Prostate gland (tissue), 2 donors: ENCODE results near the gene FECH. TPM values are rescaled to one million over a fixed set of nuclear protein-coding genes. Genes with fewer than 3 reads are reported as not detected.

Experiments used
- DNase-seq: peaks from one replicate; pipeline ENCODE4 v3.0.0-alpha.2; 2019; ENCODE audit warnings: low spot score
- H3K27ac ChIP-seq, 2 donors: fragments of 200-600 bp; sonication (generic); 2 replicates each; pipeline ENCODE4 v1.5.1; 2017 to 2019
- H3K27me3 ChIP-seq: fragments of 200-600 bp; sonication (generic); replicated peaks from 2 replicates; pipeline ENCODE4 v1.5.1; 2019; ENCODE audit not compliant: insufficient read depth
- H3K36me3 ChIP-seq, 2 donors: fragments of 200-600 bp; sonication (generic); 1 replicate in 1 of 2; 2 replicates in 1 of 2; pipeline versions ENCODE4 v1.5.1 to v1.8.1; 2017 to 2019
- H3K4me1 ChIP-seq: fragments of 200-600 bp; sonication (generic); replicated peaks from 2 replicates; pipeline ENCODE4 v1.5.1; 2019
- H3K4me3 ChIP-seq, 2 donors: fragments of 200-600 bp; sonication (generic); 2 replicates each; pipeline ENCODE4 v1.5.1; 2017 to 2019
- H3K9me3 ChIP-seq: fragments of 200-600 bp; sonication (generic); 2 replicates; pipeline ENCODE4 v1.5.1; 2017
- POLR2A ChIP-seq: fragments of 450-650 bp; IDR thresholded peaks from one replicate; pipeline ENCODE4 v1.6.1; 2016; ENCODE audit warnings: antibody characterized with exemption, mild to moderate bottlenecking
- POLR2AphosphoS5 ChIP-seq: sonication (generic); formaldehyde crosslinking; IDR thresholded peaks from one replicate; pipeline ENCODE4 v1.6.1; 2017; ENCODE audit warnings: antibody characterized with exemption
- WGBS: methylation state at CpG from one replicate; pipeline ENCODE4 v1.1.5; 2018; 5-methylcytosine and 5-hydroxymethylcytosine counted together
- intact Hi-C: fragments of 100-400 bp; cut with DNase I; formaldehyde crosslinking; loops from one replicate; pipeline ENCODE4 v1.14.2; 2022
- total RNA-seq, 2 donors: library from RNA; depleted of rRNA; stranded (reverse); fragments of >200 nt; gene quantifications; one replicate each; pipeline ENCODE4 v1.1.0, GENCODE V29; 2016
- TF ChIP-seq, protein P1 (sequence below), 4 experiments: fragments of 200-600 bp in 2 of 4; fragments of 450-650 bp in 2 of 4; sonication (generic) in 2 of 4; IDR thresholded peaks; 1 replicate in 3 of 4; 2 replicates in 1 of 4; pipeline ENCODE4 v1.5.1; 2016 to 2019; ENCODE audit warnings: antibody characterized with exemption in 4 of 4, mild to moderate bottlenecking in 2 of 4, moderate library complexity in 2 of 4

The FECH gene
- total RNA-seq, 2 donors from 2014 or later, result 25.8 to 71.0 TPM

GRCh38 chr18:57559314-57559713, 27.2 kb downstream of the FECH start:
- intact Hi-C loops, result no loop called here
- TF ChIP-seq POLR2A, result no peak
- TF ChIP-seq, protein P1, sequence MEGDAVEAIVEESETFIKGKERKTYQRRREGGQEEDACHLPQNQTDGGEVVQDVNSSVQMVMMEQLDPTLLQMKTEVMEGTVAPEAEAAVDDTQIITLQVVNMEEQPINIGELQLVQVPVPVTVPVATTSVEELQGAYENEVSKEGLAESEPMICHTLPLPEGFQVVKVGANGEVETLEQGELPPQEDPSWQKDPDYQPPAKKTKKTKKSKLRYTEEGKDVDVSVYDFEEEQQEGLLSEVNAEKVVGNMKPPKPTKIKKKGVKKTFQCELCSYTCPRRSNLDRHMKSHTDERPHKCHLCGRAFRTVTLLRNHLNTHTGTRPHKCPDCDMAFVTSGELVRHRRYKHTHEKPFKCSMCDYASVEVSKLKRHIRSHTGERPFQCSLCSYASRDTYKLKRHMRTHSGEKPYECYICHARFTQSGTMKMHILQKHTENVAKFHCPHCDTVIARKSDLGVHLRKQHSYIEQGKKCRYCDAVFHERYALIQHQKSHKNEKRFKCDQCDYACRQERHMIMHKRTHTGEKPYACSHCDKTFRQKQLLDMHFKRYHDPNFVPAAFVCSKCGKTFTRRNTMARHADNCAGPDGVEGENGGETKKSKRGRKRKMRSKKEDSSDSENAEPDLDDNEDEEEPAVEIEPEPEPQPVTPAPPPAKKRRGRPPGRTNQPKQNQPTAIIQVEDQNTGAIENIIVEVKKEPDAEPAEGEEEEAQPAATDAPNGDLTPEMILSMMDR (IDR thresholded peaks at IDR 0.05), result no peak
- TF ChIP-seq POLR2AphosphoS5, result no peak
- no peak for DNase-seq

GRCh38 chr18:57555134-57555533, 31.4 kb downstream of the FECH start:
- no peak for DNase-seq
- Histone ChIP-seq H3K27ac (no peak overlapping the region), H3K27me3 (no peaks in the 10 kb centered on the region), H3K9me3 (no peaks in the 10 kb centered on the region), H3K4me1 (no peaks in the 10 kb centered on the region), H3K36me3 (peaks cover 0 to 3% of the 10 kb centered on the region in 2 donors), H3K4me3 (no peak overlapping the region)
- intact Hi-C loops, result no loop called here
- 97% methylated on average over 2 of the region's 2 CpGs for WGBS
- no peak for TF ChIP-seq POLR2AphosphoS5
- TF ChIP-seq, protein P1 (IDR thresholded peaks at IDR 0.05), result no peak
- TF ChIP-seq POLR2A, result no peak

More at GRCh38 chr18:57559314-57559713, 27.2 kb downstream of the FECH start:
- H3K4me1 ChIP-seq, result no peaks in the 10 kb centered on the region
- H3K27me3 ChIP-seq, result no peaks in the 10 kb centered on the region
- no peak overlapping the region for H3K27ac ChIP-seq
- H3K36me3 ChIP-seq, result no peaks in the 10 kb centered on the region
- no peak overlapping the region for H3K4me3 ChIP-seq
- WGBS, result 69% methylated on average over 6 of the region's 6 CpGs
- no peaks in the 10 kb centered on the region for H3K9me3 ChIP-seq

- H3K27me3 ChIP-seq, result no peaks in the 10 kb centered on the region
- TF ChIP-seq POLR2A (no peak), POLR2AphosphoS5 (no peak)
- TF ChIP-seq, protein P1 (IDR thresholded peaks at IDR 0.05), result no peak
- no peak for DNase-seq
- H3K4me1 ChIP-seq, result no peaks in the 10 kb centered on the region
- WGBS, result 83% methylated on average over 10 of the region's 10 CpGs
- intact Hi-C loops, result no loop called here
- no peak overlapping the region for H3K27ac ChIP-seq
- no peaks in the 10 kb centered on the region for H3K9me3 ChIP-seq
- peaks cover 0 to 3% of the 10 kb centered on the region in 2 donors for H3K36me3 ChIP-seq
- H3K4me3 ChIP-seq, result no peak overlapping the region
Observed at GRCh38 chr18:57550510-57550909, 36.0 kb downstream of the FECH start.

DNA sequence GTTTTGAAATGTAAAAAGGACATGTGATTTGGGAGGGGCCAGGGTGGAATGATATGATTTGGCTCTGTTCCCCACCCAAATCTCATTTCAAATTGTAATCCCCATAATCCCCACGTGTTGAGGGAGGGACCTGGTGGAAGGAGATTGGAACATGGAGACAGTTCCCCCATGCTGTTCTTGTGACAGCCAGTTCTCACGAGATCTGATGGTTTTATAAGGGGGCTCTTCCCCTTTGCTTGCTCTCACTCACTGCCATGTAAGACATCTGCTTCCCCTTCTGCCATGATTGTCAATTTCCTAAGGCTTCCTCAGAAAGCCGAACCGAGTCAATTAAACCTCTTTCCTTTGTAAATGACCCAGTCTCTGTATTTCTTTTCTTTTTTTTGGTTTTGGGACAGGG, 39.2 kb downstream of the FECH start:
- Histone ChIP-seq H3K4me3 (no peak overlapping the region), H3K27ac (no peak overlapping the region), H3K27me3 (no peaks in the 10 kb centered on the region), H3K4me1 (no peaks in the 10 kb centered on the region), H3K36me3 (peaks cover 0 to 3% of the 10 kb centered on the region in 2 donors), H3K9me3 (no peaks in the 10 kb centered on the region)
- intact Hi-C loops, result no loop called here
- 73% methylated on average over 4 of the region's 4 CpGs for WGBS
- TF ChIP-seq POLR2AphosphoS5 (no peak), POLR2A (no peak)
- TF ChIP-seq, protein P1 (IDR thresholded peaks at IDR 0.05), result no peak
- no peak for DNase-seq

DNA sequence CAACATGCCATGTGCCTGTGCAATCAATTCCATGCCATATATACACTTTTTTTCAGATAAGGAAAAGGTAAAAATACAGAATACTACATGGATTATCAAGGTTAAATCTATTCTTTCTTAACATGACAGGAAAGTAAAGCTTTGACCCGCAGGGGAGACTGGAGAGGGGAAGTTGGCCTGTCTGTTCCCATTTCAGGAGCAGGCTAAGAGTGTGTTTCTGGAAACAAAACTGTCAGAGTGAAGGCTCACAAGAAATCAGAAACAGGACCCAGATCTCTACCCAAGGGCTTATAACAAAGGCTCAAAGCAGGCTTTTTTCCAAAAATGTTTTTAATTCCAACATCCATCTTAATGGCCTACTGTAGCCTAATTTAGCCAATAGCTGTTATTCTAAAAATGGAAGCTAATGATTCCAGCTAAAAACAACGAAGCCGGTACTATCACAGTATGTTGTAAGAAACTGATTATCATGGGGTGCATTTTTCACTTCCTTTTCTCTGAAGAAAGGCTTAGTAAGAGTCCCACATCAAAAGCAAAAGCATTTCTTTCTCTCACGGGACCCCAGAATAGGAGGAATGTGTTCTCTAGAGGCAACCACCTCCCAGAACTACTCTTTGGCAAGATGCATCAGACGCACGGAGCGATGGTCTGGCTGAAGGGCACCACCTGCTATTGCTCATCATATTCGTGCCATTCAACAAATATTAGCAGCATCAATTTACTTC, 41.4 kb downstream of the FECH start:
- Histone ChIP-seq H3K27ac (no peak overlapping the region), H3K9me3 (no peaks in the 10 kb centered on the region), H3K4me1 (no peaks in the 10 kb centered on the region), H3K36me3 (no peaks in the 10 kb centered on the region), H3K4me3 (no peak overlapping the region), H3K27me3 (no peaks in the 10 kb centered on the region)
- DNase-seq, result no peak
- intact Hi-C loops, result no loop called here
- TF ChIP-seq, protein P1 (IDR thresholded peaks at IDR 0.05), result no peak
- TF ChIP-seq POLR2A (no peak), POLR2AphosphoS5 (no peak)
- 71% methylated on average over 8 of the region's 8 CpGs for WGBS
